ENCODE data around the gene PIP5KL1. TPM values are rescaled to one million over a fixed set of nuclear protein-coding genes. Genes with fewer than 3 reads are reported as not detected.

PIP5KL1 gene
- total RNA-seq, 1 experiment from 2014 or later, result 16.8 TPM

GRCh38 chr9:127875306-127875966 is 55.1 kb downstream of the PIP5KL1 start (continued):
- TF ChIP-seq ELF4 (CRISPR knock-in tag; IDR thresholded peaks at IDR 0.05; ENCODE audit: low read depth) (no peak), JUN (CRISPR knock-in tag; IDR thresholded peaks at IDR 0.05) (no peak), PRDM15 (CRISPR knock-in tag; IDR thresholded peaks at IDR 0.05) (no peak), ZNF121 (CRISPR knock-in tag; IDR thresholded peaks at IDR 0.05) (no peak), ZNF416 (CRISPR knock-in tag; IDR thresholded peaks at IDR 0.05) (no peak)

- no peak overlapping the region for H3K27ac Mint-ChIP-seq
- no peak overlapping the region for H3K4me3 Mint-ChIP-seq
These were observed 56.0 kb downstream of the PIP5KL1 start for GRCh38 chr9:127874301-127875221.

GRCh38 chr9:127873886-127874285 is 56.7 kb downstream of the PIP5KL1 start:
- no peak overlapping the region for H3K4me3 Mint-ChIP-seq
- ChIA-PET POLR2A (interaction anchor here (1.7 kb wide), 1 partner anchor 19 kb away, joined by 3 read pairs; the partner anchor contains the start of gene ENG), CTCF (interaction anchor here (0.6 to 2.5 kb wide), 5 partner anchors 19 to 139 kb away, joined by 3 to 11 read pairs (median 6); partner anchors contain the start of genes ENG and TOR2A)
- H3K9me3 Mint-ChIP-seq, result no peaks in the 10 kb centered on the region
- no peaks in the 10 kb centered on the region for H3K36me3 Mint-ChIP-seq
- H3K27me3 Mint-ChIP-seq (ENCODE audit: low read depth), result no peaks in the 10 kb centered on the region
- H3K4me1 Mint-ChIP-seq, result peaks cover 12% of the 10 kb centered on the region
- no peak for ATAC-seq
- no peak overlapping the region for H3K27ac Mint-ChIP-seq
- no peak for DNase-seq (ENCODE audit: low spot score)
- TF ChIP-seq FOXP1 (CRISPR knock-in tag; IDR thresholded peaks at IDR 0.05; ENCODE audit: borderline replicate concordance), result no peak
- no peak for TF ChIP-seq SOX15 (CRISPR knock-in tag; IDR thresholded peaks at IDR 0.05)
- no peak for TF ChIP-seq NR2C2 (CRISPR knock-in tag; IDR thresholded peaks at IDR 0.05)
- no peak for TF ChIP-seq ZNF232 (CRISPR knock-in tag; IDR thresholded peaks at IDR 0.05)
- no peak for TF ChIP-seq RORB (CRISPR knock-in tag; IDR thresholded peaks at IDR 0.05)
- TF ChIP-seq ATF3 (CRISPR knock-in tag; conservative IDR thresholded peaks at IDR 0.05), result no peak
- TF ChIP-seq MLX (CRISPR knock-in tag; IDR thresholded peaks at IDR 0.05), result no peak
- no peak for TF ChIP-seq ZNF121 (CRISPR knock-in tag; IDR thresholded peaks at IDR 0.05)
- TF ChIP-seq ATF6 (CRISPR knock-in tag; IDR thresholded peaks at IDR 0.05), result no peak

More at GRCh38 chr9:127874301-127875221, 56.0 kb downstream of the PIP5KL1 start:
- POLR2A ChIA-PET, result no interaction called here
- Mint-ChIP-seq H3K4me1 (peaks cover 9% of the 10 kb centered on the region), H3K27me3 (ENCODE audit: low read depth) (no peaks in the 10 kb centered on the region), H3K9me3 (no peaks in the 10 kb centered on the region), H3K36me3 (no peaks in the 10 kb centered on the region)
- TF ChIP-seq MXD4 (CRISPR knock-in tag; IDR thresholded peaks at IDR 0.05; ENCODE audit: borderline replicate concordance) (no peak), ZSCAN18 (CRISPR knock-in tag; IDR thresholded peaks at IDR 0.05) (no peak), ERG (CRISPR knock-in tag; IDR thresholded peaks at IDR 0.05) (no peak), E2F5 (CRISPR knock-in tag; IDR thresholded peaks at IDR 0.05) (no peak), RORB (CRISPR knock-in tag; IDR thresholded peaks at IDR 0.05) (no peak), ATF1 (CRISPR knock-in tag; IDR thresholded peaks at IDR 0.05) (no peak)
- CTCF ChIA-PET, result interaction anchor here (2.0 to 2.5 kb wide), 3 partner anchors 47 to 140 kb away, joined by 6 to 11 read pairs (median 7); partner anchors contain the start of gene TOR2A
- no peak for DNase-seq (ENCODE audit: low spot score)
- no peak for ATAC-seq
